ENCODE measurements around the gene OR5A1.
"Not testable (repeated sequence)": the region's sequence is repeated elsewhere in the genome, so short reads cannot be mapped to it uniquely, and the experiment has no call there.

The OR5A1 gene

GRCh38 chr11:59436169-59436568 is at the start of gene OR5A1:
OR5A1 (plus strand) TSS chr11:59436469; CDS start chr11:59443169, 6,700 bp downstream.
- DNase-seq: no peak

DNA sequence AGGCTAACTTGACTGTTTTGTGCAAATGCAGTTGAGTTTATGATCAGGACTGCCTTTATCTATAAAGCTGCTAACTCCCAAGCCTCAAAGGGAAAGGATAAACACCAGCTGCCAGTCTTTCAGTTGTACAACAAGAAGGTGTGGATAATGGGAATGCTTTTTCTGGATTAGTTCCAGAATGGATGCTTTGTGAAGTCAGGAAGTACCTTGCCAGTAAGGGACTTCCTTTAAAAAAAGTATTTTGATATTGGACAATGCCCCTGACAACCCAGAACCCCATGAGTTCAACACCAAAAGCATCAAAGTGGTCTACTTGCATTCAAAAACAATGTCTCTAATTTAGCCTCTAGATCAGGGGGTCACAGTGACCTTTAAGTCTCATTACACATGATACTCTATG is 42.1 kb upstream of the OR5A1 start:
- DNase-seq: no peak

DNA sequence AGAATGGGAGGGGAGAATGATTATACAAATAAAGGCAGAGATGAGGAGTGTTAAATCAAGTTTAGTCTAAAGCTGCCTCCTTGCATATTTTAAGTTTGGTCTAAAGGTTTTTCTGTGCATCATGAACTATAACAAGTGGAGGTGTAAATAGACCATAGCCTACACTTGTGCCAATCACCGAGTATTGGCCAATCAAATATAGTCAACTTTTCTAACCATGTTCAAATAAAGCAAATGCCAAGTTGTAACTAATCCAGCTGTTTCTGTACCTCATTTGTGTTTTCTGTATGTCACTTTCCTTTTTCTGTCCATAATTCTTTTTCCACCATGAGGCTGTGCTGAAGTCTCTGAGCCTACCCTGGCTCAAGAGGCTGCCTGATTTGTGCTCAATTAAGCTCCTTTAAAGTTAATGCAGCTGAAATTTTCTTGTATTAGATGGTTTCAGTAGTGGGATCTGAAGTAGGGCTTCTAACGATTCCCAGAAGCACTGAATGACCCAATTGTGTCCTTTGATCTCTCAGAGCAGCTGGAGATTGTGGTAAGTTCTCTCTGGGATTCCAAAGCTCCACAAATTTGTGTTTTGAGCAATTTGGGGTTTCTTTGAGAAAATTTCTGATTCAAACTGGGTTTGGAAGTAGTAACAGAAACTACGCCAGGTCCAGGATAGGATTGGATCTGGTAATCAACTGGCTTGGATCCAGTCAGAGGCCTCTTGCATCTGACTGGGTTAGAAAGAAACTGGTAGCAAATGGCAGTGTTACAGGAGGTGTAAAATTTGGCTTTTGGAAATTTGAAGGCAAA is 35.6 kb upstream of the OR5A1 start:
- no peak for DNase-seq

- DNase-seq: no peak
Measured at GRCh38 chr11:59401262-59401552, 35.1 kb upstream of the OR5A1 start.

- no peak for DNase-seq
Measured at GRCh38 chr11:59403546-59403945, 32.7 kb upstream of the OR5A1 start.

DNA sequence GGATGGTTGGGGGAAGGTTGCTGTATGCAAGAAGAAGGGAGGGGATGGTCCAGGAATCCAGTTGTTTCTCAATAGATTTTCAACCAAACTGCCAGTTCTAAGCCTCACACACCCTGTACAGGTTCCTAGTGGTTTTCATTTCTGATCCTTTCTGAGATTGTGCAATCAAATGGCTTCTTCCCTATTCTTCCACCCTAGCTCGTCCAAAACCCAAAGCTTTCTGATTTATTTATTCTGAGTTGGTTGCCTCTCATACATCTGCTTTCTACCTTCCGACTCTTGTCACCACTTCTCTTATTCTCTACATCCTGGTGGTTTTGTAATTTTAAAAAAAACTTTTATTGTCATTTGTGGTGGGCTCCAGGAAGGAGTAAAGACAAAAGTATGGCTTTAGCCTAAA is 22.6 kb upstream of the OR5A1 start:
- no peak for DNase-seq

GRCh38 chr11:59415111-59415510 is 21.2 kb upstream of the OR5A1 start:
- DNase-seq: no peak

- DNase-seq: no peak
Measured at GRCh38 chr11:59416613-59417012, 19.7 kb upstream of the OR5A1 start.

DNA sequence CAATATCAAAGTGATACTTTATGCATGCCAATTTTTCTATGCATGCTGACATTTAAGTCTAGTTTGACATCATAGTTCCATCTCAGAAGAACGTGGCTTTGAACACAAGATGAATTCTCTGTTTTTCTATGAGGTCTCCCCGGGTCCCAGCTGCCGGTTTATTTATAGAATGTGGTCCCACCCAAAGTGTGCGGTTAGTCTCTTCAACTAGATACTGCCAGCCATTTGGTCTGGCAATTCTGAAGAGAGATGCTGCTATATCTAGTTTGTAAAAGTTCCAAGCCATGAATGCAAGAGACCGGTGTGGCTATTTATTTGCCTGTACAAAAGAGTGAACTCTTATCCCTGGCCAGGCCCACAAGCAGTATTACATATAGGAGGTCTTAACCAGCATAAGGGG is 19.2 kb upstream of the OR5A1 start:
- DNase-seq: no peak

DNA sequence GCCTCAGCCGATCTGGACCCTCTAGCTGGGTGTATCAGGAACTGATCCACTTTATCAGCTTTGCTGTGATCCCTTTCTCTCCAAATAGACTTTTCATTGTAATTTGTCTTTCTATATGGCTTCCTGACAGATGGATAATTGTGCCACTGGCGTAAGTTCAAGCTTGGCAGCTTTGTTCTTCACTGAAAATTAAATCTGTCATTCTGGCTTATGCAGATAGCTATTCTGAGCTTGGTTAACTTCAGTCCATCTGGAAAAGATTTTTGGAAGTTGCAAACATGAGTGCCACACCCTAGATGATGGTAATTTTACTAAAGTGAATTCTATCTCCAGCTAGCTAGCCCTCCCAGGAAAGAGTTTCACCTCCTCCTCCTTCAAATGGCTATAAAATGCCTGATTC is 18.1 kb upstream of the OR5A1 start:
- no peak for DNase-seq

- DNase-seq: no peak
Measured at GRCh38 chr11:59423835-59424234, 12.4 kb upstream of the OR5A1 start.

DNA sequence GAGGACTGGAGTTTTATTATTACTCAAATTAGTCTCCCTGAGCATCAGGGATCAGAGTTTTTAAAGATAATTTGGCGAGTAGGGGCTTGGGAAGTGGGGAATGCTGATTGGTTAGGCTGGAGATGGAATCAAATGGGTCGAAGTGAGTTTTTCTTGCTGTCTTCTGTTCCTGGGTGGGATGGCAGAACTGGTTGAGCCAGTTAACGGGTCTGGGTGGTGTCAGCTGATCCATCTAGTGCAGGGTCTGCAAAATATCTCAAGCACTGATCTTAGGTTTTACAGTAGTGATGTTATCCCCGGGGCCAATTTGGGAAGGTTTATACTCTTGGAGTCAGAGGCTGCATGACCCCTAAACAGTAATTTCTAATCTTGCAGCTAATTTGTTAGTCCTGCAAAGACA is 11.1 kb upstream of the OR5A1 start:
- DNase-seq: no peak

- no peak for DNase-seq
Measured at GRCh38 chr11:59426361-59427067, 9.8 kb upstream of the OR5A1 start, which contains the start of gene OR5A2. OR5A2 (minus strand) TSS chr11:59426413; CDS start chr11:59422953, 3,460 bp downstream.

GRCh38 chr11:59427068-59427382 is 9.2 kb upstream of the OR5A1 start:
- DNase-seq: no peak

GRCh38 chr11:59429924-59430516 is 6.2 kb upstream of the OR5A1 start:
- DNase-seq: no peak

DNA sequence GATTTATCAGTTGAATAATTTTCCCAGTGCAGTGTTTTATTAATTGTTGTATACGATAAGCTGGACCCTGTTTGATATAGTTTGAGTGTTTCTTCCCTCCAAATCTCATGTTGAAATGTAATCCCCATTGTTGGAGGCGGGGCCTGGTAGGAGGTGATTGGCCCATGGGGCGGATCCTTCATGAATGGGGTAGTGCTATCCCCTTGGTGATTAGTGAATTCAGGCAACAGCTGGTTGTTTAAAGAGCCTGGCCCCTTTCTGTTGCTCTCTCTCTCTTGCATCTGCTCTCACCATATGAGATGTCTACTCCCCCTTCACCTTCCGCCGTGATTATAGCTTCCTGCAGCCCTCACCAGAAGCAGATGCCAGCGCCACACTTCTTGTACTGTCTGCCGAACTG is 1.5 kb downstream of the OR5A1 start:
- DNase-seq: no peak

DNA sequence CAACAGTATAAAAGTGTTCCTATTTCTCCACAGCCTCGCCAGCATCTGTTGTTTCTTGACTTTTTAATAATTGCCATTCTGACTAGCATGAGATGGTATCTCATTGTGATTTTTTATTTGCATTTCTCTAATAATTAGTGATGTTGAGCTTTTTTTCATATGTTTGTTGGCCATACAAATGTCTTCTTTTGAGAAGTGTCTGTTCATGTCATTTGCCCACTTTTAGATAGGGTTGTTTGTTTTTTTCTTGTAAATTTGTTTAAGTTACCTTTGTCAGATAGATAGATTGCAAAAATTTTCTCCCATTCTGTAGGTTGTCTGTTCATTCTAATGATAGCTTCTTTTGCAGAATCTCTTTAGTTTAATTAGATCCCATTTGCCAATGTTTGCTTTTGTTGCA is 9.4 kb downstream of the OR5A1 start:
- not testable (repeated sequence) for DNase-seq

DNA sequence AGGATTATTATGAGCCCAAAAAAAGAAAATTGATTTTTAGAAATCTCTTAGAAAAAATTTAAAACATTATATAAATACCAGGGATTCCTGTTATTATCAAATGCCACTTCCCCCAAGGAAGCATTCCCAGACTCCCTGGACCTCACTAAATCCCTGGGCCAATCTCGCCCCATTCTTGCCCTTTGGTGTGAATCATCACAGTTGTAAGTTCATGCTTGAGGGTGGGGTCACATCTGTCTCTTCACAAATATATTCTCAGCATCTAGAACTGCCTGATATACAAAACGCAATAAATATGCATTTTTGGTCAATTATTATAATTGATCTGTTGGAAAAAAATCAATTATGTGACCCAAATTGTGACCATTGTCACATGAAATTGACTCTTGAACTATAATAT is 12.2 kb downstream of the OR5A1 start:
- DNase-seq: no peak

DNA sequence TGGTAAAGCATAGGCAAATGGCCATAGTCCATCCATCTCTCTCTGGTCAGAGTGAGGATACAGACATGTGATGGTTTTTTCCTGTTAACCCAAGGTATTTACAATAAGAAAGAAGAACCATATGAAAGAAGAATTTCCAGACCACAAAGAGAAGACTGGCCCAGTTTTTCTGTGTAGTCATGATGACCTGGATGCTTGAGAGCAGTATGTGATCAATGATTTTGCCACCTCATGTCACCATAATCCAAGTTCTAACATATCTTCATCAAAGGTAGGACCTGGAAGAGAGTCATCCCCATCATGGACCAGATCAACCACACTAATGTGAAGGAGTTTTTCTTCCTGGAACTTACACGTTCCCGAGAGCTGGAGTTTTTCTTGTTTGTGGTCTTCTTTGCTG is 20.4 kb downstream of the OR5A1 start, which contains the start of gene OR4D6:
Gene OR4D6, plus strand, starts transcription at position 301 of the 400 bp plus-strand sequence. Its CDS starts 0 bp downstream, at position 301.
- DNase-seq: no peak

DNA sequence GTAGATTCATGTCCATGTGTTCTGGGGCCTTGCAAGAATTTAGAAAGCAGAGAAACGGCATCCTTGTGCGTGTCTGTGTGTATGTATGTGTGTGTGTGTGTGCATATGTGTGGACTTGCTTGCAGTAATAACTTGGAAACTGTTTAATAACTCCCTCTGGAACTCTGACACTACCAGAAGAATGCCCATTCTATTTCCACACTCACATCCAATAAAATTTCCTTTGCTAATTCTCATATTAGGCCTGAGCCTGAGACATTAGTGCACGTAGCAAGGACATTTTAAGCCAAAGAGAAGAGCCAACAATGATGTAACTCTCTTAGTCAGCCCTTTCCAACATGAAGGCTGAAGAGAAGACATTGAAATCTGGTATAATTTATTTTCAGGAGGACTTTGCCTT is 23.6 kb downstream of the OR5A1 start:
- DNase-seq: no peak

GRCh38 chr11:59463190-59463641 is 26.9 kb downstream of the OR5A1 start:
- DNase-seq: no peak

- no peak for DNase-seq
Measured at GRCh38 chr11:59473015-59473414, 36.7 kb downstream of the OR5A1 start, which contains the start of gene OR4D10. OR4D10 (plus strand) TSS chr11:59473315; CDS start chr11:59477430, 4,115 bp downstream.

DNA sequence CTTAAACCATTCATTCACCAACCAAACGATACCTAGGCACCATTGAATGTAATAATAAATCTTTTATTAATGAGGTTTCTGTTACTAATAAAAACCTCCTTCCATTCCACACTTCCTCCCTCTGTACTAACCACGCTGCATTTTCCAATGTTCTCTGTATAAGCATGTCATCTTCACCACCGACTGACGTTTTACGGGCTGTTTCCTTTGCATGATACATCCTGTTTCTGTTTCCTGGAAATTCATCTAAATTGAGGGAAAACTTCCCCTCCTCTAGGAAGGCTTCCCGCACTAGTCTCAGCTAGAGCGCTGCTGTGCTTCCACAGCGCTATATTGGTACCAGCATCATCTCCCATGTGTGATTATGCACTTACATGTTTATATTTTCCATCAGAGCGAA is 38.9 kb downstream of the OR5A1 start:
- DNase-seq: no peak

GRCh38 chr11:59479906-59480305 is 43.6 kb downstream of the OR5A1 start:
- DNase-seq: no peak

All from NCI-H1417 treated with DMSO at 0.1 percent for 48 hours (cell line).